Keratinocyte (primary cell): ENCODE data around the gene AP4B1. TPM values are rescaled to one million over a fixed set of nuclear protein-coding genes. Genes with fewer than 3 reads are reported as not detected.

Experiments used
- DNase-seq: peaks from one replicate; pipeline ENCODE4 v3.0.0-alpha.2; 2011; ENCODE audit warnings: low read depth, missing footprints, low spot score
- FAIRE-seq: peaks from 2 replicates; lab custom pipeline; 2011; peaks lifted over from hg19 to GRCh38; lab: Jason Lieb, UNC
- H2AFZ ChIP-seq: 2 replicates; pipeline ENCODE4 v1.6.0; 2012; ENCODE audit warnings: low read length, control low read depth, inconsistent platforms; ENCODE audit not compliant: control insufficient read depth
- H3K27ac ChIP-seq: 2 replicates; pipeline ENCODE4 v1.5.1; 2011; ENCODE audit warnings: low read length; ENCODE audit not compliant: control insufficient read depth, insufficient read depth
- H3K27me3 ChIP-seq: 3 replicates; pipeline ENCODE4 v1.6.0; 2011; ENCODE audit warnings: low read length; ENCODE audit not compliant: control insufficient read depth, insufficient read depth; ENCODE audit errors: extremely low read depth
- H3K36me3 ChIP-seq, 2 experiments: 2 replicates in 1 of 2; 3 replicates in 1 of 2; pipeline ENCODE4 v1.5.1; 2011; ENCODE audit warnings: low read length in 2 of 2, mild to moderate bottlenecking in 1 of 2; ENCODE audit not compliant: control insufficient read depth in 2 of 2, insufficient read depth in 2 of 2; ENCODE audit errors: extremely low read depth in 1 of 2
- H3K4me1 ChIP-seq: 3 replicates; pipeline ENCODE4 v1.5.1; 2011; ENCODE audit warnings: low read length; ENCODE audit not compliant: control insufficient read depth, insufficient read depth; ENCODE audit errors: extremely low read depth
- H3K4me2 ChIP-seq: 3 replicates; pipeline ENCODE4 v1.6.0; 2011; ENCODE audit warnings: low read depth, low read length; ENCODE audit not compliant: control insufficient read depth, insufficient read depth; ENCODE audit errors: extremely low read depth
- H3K4me3 ChIP-seq, 3 experiments: fragments of 200-600 bp in 1 of 3; sonication (generic) in 1 of 3; 2 replicates in 2 of 3; 3 replicates in 1 of 3; pipeline ENCODE4 v1.5.1; 2011 to 2016; ENCODE audit warnings: low read length in 3 of 3, mild to moderate bottlenecking in 3 of 3, control low read depth in 2 of 3, inconsistent platforms in 1 of 3, low read depth in 1 of 3, mixed read lengths in 1 of 3, mixed run types in 1 of 3, moderate library complexity in 1 of 3; ENCODE audit not compliant: control insufficient read depth in 2 of 3, insufficient read depth in 2 of 3; ENCODE audit errors: extremely low read depth in 1 of 3
- H3K79me2 ChIP-seq: 2 replicates; pipeline ENCODE4 v1.6.0; 2012; ENCODE audit warnings: low read length; ENCODE audit not compliant: control insufficient read depth, insufficient read depth
- H3K9ac ChIP-seq: 3 replicates; pipeline ENCODE4 v1.6.0; 2011; ENCODE audit warnings: low read length; ENCODE audit not compliant: control insufficient read depth, insufficient read depth; ENCODE audit errors: extremely low read depth
- H3K9me1 ChIP-seq: 3 replicates; pipeline ENCODE4 v1.6.0; 2011; ENCODE audit warnings: low read length; ENCODE audit not compliant: control insufficient read depth, insufficient read depth; ENCODE audit errors: extremely low read depth
- H3K9me3 ChIP-seq: 2 replicates; pipeline ENCODE4 v1.5.1; 2012; ENCODE audit warnings: low read depth, low read length; ENCODE audit not compliant: control insufficient read depth
- H4K20me1 ChIP-seq: 3 replicates; pipeline ENCODE4 v1.6.0; 2011; ENCODE audit warnings: low read length; ENCODE audit not compliant: control insufficient read depth, insufficient read depth; ENCODE audit errors: extremely low read depth
- CTCF ChIP-seq, 3 experiments: IDR thresholded peaks in 1 of 3; conservative IDR thresholded peaks in 1 of 3; optimal IDR thresholded peaks in 1 of 3; 2 replicates in 2 of 3; 3 replicates in 1 of 3; pipeline versions ENCODE3 to v1.5.1; 2011; ENCODE audit warnings: low read length in 3 of 3, mild to moderate bottlenecking in 3 of 3, moderate library complexity in 2 of 3, control low read depth in 1 of 3, inconsistent platforms in 1 of 3; ENCODE audit not compliant: insufficient read depth in 2 of 3; ENCODE audit errors: extremely low read depth in 1 of 3
- EZH2 ChIP-seq: IDR thresholded peaks from one replicate; pipeline ENCODE4 v1.6.1; 2012; ENCODE audit warnings: inconsistent platforms, mild to moderate bottlenecking, low read length, moderate library complexity
- dilution Hi-C: fragments of 300-500 bp; cut with MboI; formaldehyde crosslinking; loops from one replicate; pipeline ENCODE4 v1.7.0; 2020; ENCODE audit warnings: low sequenced_read_pairs; ENCODE audit not compliant: extremely low pct_ligation_motif_present
- polyA plus RNA-seq, 5 experiments: library from polyadenylated mRNA; depleted of rRNA in 3 of 5; stranded (reverse) in 3 of 5; stranded (forward) in 1 of 5; unstranded in 1 of 5; fragments of >200 nt; gene quantifications; 1 replicate in 1 of 5; 2 replicates in 3 of 5; 3 replicates in 1 of 5; pipeline versions ENCODE4 v1.2.1 to v1.2.3, GENCODE V29; 2011 to 2012; ENCODE audit warnings: missing spikeins in 2 of 5, low read depth in 1 of 5, low replicate concordance in 1 of 5

Gene AP4B1
- polyA plus RNA-seq, 1 donor (not counting 4 experiments of a cell fraction or from before 2014, with no cell fraction given): 16.5 TPM

GRCh38 chr1:113871597-113872113, 32.9 kb downstream of the AP4B1 start, which contains the start of gene PTPN22:
Gene PTPN22 (minus strand): TSS chr1:113871712.
- DNase-seq: peak; percentile 59
- H2AFZ ChIP-seq: peak within 1 kb of the TSS; percentile 59

GRCh38 chr1:113870778-113871177, 33.8 kb downstream of the AP4B1 start:
- Histone ChIP-seq H4K20me1 (no peaks in the 10 kb centered on the region), H3K79me2 (no peaks in the 10 kb centered on the region), H3K9me1 (no peaks in the 10 kb centered on the region), H3K27ac (no peak overlapping the region), H3K4me3 (no peak overlapping the region), H3K9me3 (no peaks in the 10 kb centered on the region), H2AFZ (no peak overlapping the region), H3K4me1 (peaks cover 57% of the 10 kb centered on the region), H3K36me3 (no peaks in the 10 kb centered on the region), H3K27me3 (no peaks in the 10 kb centered on the region), H3K9ac (no peak overlapping the region), H3K4me2 (no peak overlapping the region)
- dilution Hi-C loops: no loop called here
- TF ChIP-seq CTCF (optimal IDR thresholded peaks at IDR 0.05 in 1 of 3, IDR thresholded peaks at IDR 0.05 in 1 of 3, conservative IDR thresholded peaks at IDR 0.05 in 1 of 3; ENCODE audit: extremely low read depth in 1 of 3, insufficient read depth in 2 of 3, low read length in 3 of 3) (no peak), EZH2 (no peak)
- DNase-seq (no peak), FAIRE-seq (no peak)

More at GRCh38 chr1:113871597-113872113, 32.9 kb downstream of the AP4B1 start, which contains the start of gene PTPN22:
- Histone ChIP-seq H3K27me3 (no peaks in the 10 kb centered on the region), H3K4me2 (peak within 1 kb of the TSS; percentile 39), H3K4me3 (no peak within 1 kb of the TSS), H3K36me3 (no peaks in the 10 kb centered on the region), H3K9me1 (no peaks in the 10 kb centered on the region), H3K79me2 (no peaks in the 10 kb centered on the region), H4K20me1 (no peaks in the 10 kb centered on the region), H3K9ac (no peak within 1 kb of the TSS), H3K27ac (no peak within 1 kb of the TSS), H3K9me3 (no peaks in the 10 kb centered on the region), H3K4me1 (peaks cover 55% of the 10 kb centered on the region)
- TF ChIP-seq CTCF (optimal IDR thresholded peaks at IDR 0.05 in 1 of 3, IDR thresholded peaks at IDR 0.05 in 1 of 3, conservative IDR thresholded peaks at IDR 0.05 in 1 of 3; ENCODE audit: extremely low read depth in 1 of 3, insufficient read depth in 2 of 3, low read length in 3 of 3) (no peak), EZH2 (no peak)
- dilution Hi-C loops: no loop called here
- peak; percentile 90 for FAIRE-seq
